ENCODE data around the gene GRIN2A.

- TF ChIP-seq EZH2 (IDR thresholded peaks at IDR 0.05; ENCODE audit: borderline replicate concordance, insufficient read depth, low read depth, low read length, poor library complexity, severe bottlenecking) (no peak), CTCF (IDR thresholded peaks at IDR 0.05) (no peak)
Measured at GRCh38 chr16:10188236-10188635, 6.0 kb upstream of the GRIN2A start.
